ENCODE measurements around the gene NGDN.

DNA sequence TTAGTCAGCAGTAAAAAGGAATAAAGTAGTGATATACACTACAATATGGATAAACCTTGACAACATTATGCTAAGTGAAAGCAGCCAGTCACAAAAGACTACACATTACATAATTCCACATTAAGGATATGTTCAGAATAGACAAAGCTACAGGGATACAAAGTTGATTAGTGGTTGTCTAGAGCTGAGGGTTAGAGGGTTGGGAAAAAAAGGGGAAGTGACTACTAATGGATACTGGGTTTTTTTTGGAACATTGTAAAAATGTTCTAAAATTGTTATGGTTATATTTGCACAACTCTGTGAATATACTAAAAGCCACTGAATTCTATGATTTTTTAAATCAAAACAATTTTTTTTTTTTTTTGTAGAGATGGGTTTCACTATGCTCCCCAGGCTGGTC is 4.8 kb upstream of the NGDN start:
- TF ChIP-seq, protein P1, sequence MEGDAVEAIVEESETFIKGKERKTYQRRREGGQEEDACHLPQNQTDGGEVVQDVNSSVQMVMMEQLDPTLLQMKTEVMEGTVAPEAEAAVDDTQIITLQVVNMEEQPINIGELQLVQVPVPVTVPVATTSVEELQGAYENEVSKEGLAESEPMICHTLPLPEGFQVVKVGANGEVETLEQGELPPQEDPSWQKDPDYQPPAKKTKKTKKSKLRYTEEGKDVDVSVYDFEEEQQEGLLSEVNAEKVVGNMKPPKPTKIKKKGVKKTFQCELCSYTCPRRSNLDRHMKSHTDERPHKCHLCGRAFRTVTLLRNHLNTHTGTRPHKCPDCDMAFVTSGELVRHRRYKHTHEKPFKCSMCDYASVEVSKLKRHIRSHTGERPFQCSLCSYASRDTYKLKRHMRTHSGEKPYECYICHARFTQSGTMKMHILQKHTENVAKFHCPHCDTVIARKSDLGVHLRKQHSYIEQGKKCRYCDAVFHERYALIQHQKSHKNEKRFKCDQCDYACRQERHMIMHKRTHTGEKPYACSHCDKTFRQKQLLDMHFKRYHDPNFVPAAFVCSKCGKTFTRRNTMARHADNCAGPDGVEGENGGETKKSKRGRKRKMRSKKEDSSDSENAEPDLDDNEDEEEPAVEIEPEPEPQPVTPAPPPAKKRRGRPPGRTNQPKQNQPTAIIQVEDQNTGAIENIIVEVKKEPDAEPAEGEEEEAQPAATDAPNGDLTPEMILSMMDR (conservative IDR thresholded peaks at IDR 0.05; ENCODE audit: low read depth, low read length) = no peak
- TF ChIP-seq MAFK (IDR thresholded peaks at IDR 0.05; ENCODE audit: low read depth, low read length) = no peak

Data from IMR-90 (cell line).